GM12892 (cell line): Measurements from ENCODE around the gene MXRA7.

Experiments
- POLR2A ChIP-seq: IDR thresholded peaks from 2 replicates; pipeline ENCODE4 v1.6.1; 2011; ENCODE audit warnings: low read depth, low read length, control low read depth
- POLR2AphosphoS5 ChIP-seq: IDR thresholded peaks from 2 replicates; pipeline ENCODE4 v1.6.1; 2011; ENCODE audit warnings: low read depth, low read length, control low read depth
- TAF1 ChIP-seq: IDR thresholded peaks from 2 replicates; pipeline ENCODE4 v1.6.1; 2011; ENCODE audit warnings: low read depth, mild to moderate bottlenecking, control low read depth, low read length, borderline replicate concordance

DNA sequence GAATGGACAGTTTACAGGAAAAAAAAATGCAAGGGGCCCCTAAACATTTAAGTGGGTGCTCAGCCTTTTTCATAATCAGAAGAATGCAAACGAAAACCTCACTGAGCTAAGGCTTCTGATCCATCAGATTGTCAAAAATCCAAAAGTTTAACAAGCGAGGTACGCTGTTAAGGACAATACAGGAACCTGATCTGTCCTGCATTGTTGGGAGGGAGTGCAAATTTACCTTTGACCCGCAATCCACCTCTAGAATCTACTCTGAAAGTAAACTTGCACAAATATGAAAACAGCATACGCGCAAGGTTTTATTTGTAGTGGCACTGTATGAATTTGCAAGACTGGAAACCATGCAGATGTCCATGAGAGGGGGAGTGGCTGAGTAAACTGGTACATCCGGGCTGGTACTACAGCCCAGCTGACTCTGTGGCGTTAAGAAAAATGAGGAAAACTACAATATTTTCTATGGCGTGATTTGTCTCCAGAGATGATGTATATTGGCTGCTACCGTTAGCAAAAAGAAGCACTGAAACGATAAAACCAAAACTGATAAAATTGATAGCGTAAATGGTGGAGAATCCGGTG is 38.4 kb downstream of the MXRA7 start:
- no peak for TF ChIP-seq POLR2A
- no peak for TF ChIP-seq TAF1
- TF ChIP-seq POLR2AphosphoS5 = no peak
